ENCODE results near the gene USP2. TPM values are rescaled to one million over a fixed set of nuclear protein-coding genes. Genes with fewer than 3 reads are reported as not detected.

USP2 gene
- total and polyA plus RNA-seq, 2 of the 8 experiments (the other 6 are each of a cell fraction or from before 2014, with no cell fraction given): 2.2 to 6.9 TPM

DNA sequence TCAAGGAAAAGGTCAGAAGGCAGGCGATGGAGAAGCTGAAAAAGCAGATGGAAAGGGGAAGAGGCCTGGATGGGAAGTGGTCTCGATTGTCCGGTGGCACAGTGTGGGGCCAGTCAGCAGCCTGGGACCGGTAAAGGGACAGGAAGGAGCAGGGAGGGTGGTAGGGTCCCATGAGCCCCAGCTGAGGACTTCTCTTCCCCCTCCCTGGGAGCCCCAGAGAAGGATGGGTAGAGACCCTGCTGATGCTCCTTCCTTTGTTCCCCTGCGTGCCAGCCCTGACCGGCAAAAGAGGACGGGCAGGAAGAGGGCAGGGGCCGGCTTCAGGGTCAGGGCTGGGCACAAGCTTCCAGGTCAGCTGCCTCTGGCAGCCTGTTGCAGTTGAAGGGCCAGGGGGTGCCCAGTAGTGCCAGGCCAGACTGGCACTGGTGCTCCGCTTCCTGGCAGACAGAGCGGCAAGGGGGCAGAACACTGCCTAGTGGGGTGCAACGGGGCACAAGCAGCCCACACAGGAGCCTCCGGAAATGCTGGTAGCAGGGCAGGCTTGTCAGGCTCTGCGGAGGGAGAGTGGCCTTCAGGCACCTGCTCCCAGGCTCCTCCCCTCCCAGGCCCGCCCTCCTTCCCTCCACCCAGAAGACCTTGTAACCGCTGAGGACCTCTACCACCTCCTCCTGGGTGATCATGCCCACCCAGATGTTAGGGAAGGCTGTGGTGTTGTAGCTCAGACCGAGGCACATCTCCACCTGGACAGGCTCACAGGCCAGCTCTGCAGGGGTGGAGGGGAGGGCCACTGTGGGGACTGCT, 40.1 kb downstream of the USP2 start:
- Histone ChIP-seq H2BK120ac (replicated peaks; ENCODE audit: low read depth, low read length) (peak overlapping the region; percentile 26), H4K91ac (replicated peaks; ENCODE audit: insufficient read length, low read length) (peak overlapping the region; percentile 62), H3K79me2 (ENCODE audit: control insufficient read depth in 1 of 2, insufficient read depth in 2 of 2, low read length in 2 of 2) (peaks cover 0 to 7% of the 10 kb centered on the region in 2 experiments; a peak in 1 of 4 replicates), H4K20me1 (replicated peaks in 1 of 2; ENCODE audit: control insufficient read depth in 1 of 2, insufficient read depth in 2 of 2, low read length in 2 of 2) (peaks cover 3 to 9% of the 10 kb centered on the region in 2 experiments), H3K14ac (ENCODE audit: insufficient read length) (no peak overlapping the region), H2AFZ (ENCODE audit: low read length) (no peak overlapping the region), H3K27ac (ENCODE audit: low read depth, low read length) (no peak overlapping the region), H2BK20ac (ENCODE audit: low read length) (0 out of 2 replicates have a peak overlapping the region, but pooled peaks have one; percentile 48), H3K4ac (replicated peaks; ENCODE audit: insufficient read length, low read depth, low read length) (peak overlapping the region; percentile 62), H3K9ac (replicated peaks in 1 of 4; ENCODE audit: extremely low read depth in 1 of 4, low read depth in 3 of 4, low read length in 3 of 4) (no peak overlapping the region), H3K27me3 (replicated peaks in 1 of 4; ENCODE audit: control insufficient read depth in 3 of 4, extremely low read depth in 1 of 4, insufficient read depth in 3 of 4, low read length in 3 of 4) (peaks cover 12 to 44% (median 33%) of the 10 kb centered on the region in 4 experiments), H2AK5ac (ENCODE audit: low read depth, low read length) (peak overlapping the region; percentile 57; the same call in 1 of the 2 replicates), H2BK12ac (ENCODE audit: low read depth, low read length) (peak overlapping the region; percentile 75; the same call in 1 of the 2 replicates), H3K79me1 (ENCODE audit: low read depth, low read length) (peaks cover 3% of the 10 kb centered on the region; the same call in 1 of the 2 replicates), H3K18ac (ENCODE audit: extremely low read depth, low read length) (no peak overlapping the region), H3K23ac (ENCODE audit: insufficient read length) (no peak overlapping the region), H2BK5ac (ENCODE audit: low read depth, low read length) (no peak overlapping the region; the same call in 1 of the 2 replicates), H2BK15ac (ENCODE audit: low read length) (peak overlapping the region; percentile 92; the same call in 1 of the 2 replicates), H3K4me2 (ENCODE audit: insufficient read depth in 1 of 2, low read depth in 2 of 2, low read length in 2 of 2) (peak overlapping the region; percentile 56 to 76), H3K36me3 (ENCODE audit: control insufficient read depth in 2 of 4, insufficient read depth in 4 of 4, low read length in 3 of 4) (peaks cover 0 to 1% (median under 1%) of the 10 kb centered on the region in 4 experiments; a peak in 1 of 8 replicates), H3K4me3 (ENCODE audit: extremely low read depth in 1 of 4, insufficient read depth in 2 of 4, low read depth in 3 of 4, low read length in 4 of 4) (peak overlapping the region in 3 of 4 experiments; percentile 22 to 69 (median 43); a peak in 4 of 8 replicates), H4K8ac (ENCODE audit: extremely low read depth, insufficient read depth, low read length) (peak overlapping the region; percentile 57), H3K23me2 (ENCODE audit: low read depth, low read length) (peaks cover 17% of the 10 kb centered on the region; the same call in 1 of the 2 replicates), H3K9me3 (ENCODE audit: insufficient read depth in 2 of 2, low read depth in 1 of 2, low read length in 1 of 2) (no peaks in the 10 kb centered on the region), H3K56ac (replicated peaks; ENCODE audit: insufficient read length, low read depth, low read length) (no peak overlapping the region), H4K5ac (ENCODE audit: insufficient read length, low read depth, low read length) (no peak overlapping the region), H3K4me1 (replicated peaks in 1 of 4; ENCODE audit: control insufficient read depth in 3 of 4, insufficient read depth in 4 of 4, low read length in 3 of 4) (peaks cover 5 to 29% (median 20%) of the 10 kb centered on the region in 4 experiments)
- WGBS, 2 experiments (ENCODE audit: extremely low coverage in 1 of 2, insufficient coverage in 1 of 2, insufficient read length in 1 of 2, insufficient replicate concordance in 2 of 2, low coverage in 1 of 2, low lambda C conversion rate in 2 of 2, missing lambda C conversion rate in 1 of 2): 50% methylated on average over 12 of the region's 16 CpGs; no CpG with 5 or more reads in 1 of the 2 experiments
- FAIRE-seq: no peak
- ChIA-PET POLR2A (ENCODE audit: partially characterized antibody) (interaction anchor here (0.9 to 2.5 kb wide), 8 partner anchors 14 to 200 kb away, joined by 3 to 12 read pairs (median 4); partner anchors contain the start of gene MCAM), CTCF (ENCODE audit: partially characterized antibody) (interaction anchor here (0.8 to 20.0 kb wide), 11 partner anchors 8 to 286 kb away, joined by 3 to 463 read pairs (median 15); partner anchors contain the start of genes MCAM and USP2)
- DNase-seq (ENCODE audit: low read depth in 1 of 2, low spot score in 2 of 2): no peak
- TF ChIP-seq USF2 (IDR thresholded peaks at IDR 0.05; ENCODE audit: low read length) (no peak), SAP30 (IDR thresholded peaks at IDR 0.05; ENCODE audit: insufficient read depth, insufficient replicate concordance, low read length) (no peak), KDM4A (IDR thresholded peaks at IDR 0.05; ENCODE audit: low read depth, low read length, severe bottlenecking) (no peak), JUND (IDR thresholded peaks at IDR 0.05; ENCODE audit: low read length) (no peak), CHD2 (IDR thresholded peaks at IDR 0.05; ENCODE audit: low read length) (no peak), EP300 (IDR thresholded peaks at IDR 0.05; ENCODE audit: borderline replicate concordance in 1 of 2, low read depth in 2 of 2, low read length in 2 of 2) (no peak), FOSL1 (IDR thresholded peaks at IDR 0.05; ENCODE audit: insufficient read depth, low read depth, low read length) (no peak), ASH2L (IDR thresholded peaks at IDR 0.05; ENCODE audit: low read length) (no peak), CREB1 (IDR thresholded peaks at IDR 0.05) (no peak)
